Breast epithelium (tissue), 3 donors: ENCODE measurements around the gene GNL3.

Experiments used
- POLR2A ChIP-seq: fragments of 450-650 bp; IDR thresholded peaks from one replicate; pipeline ENCODE4 v1.6.1; 2016; ENCODE audit warnings: antibody characterized with exemption, mild to moderate bottlenecking, moderate library complexity
- TF ChIP-seq, protein P1 (sequence below), 3 donors: fragments of 450-650 bp; IDR thresholded peaks; one replicate each; pipeline ENCODE4 v1.5.1; 2016 to 2017; ENCODE audit warnings: antibody characterized with exemption in 3 of 3, mild to moderate bottlenecking in 3 of 3, moderate library complexity in 3 of 3

- TF ChIP-seq, protein P1, sequence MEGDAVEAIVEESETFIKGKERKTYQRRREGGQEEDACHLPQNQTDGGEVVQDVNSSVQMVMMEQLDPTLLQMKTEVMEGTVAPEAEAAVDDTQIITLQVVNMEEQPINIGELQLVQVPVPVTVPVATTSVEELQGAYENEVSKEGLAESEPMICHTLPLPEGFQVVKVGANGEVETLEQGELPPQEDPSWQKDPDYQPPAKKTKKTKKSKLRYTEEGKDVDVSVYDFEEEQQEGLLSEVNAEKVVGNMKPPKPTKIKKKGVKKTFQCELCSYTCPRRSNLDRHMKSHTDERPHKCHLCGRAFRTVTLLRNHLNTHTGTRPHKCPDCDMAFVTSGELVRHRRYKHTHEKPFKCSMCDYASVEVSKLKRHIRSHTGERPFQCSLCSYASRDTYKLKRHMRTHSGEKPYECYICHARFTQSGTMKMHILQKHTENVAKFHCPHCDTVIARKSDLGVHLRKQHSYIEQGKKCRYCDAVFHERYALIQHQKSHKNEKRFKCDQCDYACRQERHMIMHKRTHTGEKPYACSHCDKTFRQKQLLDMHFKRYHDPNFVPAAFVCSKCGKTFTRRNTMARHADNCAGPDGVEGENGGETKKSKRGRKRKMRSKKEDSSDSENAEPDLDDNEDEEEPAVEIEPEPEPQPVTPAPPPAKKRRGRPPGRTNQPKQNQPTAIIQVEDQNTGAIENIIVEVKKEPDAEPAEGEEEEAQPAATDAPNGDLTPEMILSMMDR (IDR thresholded peaks at IDR 0.05), result no peak
- TF ChIP-seq POLR2A, result no peak
Measured at GRCh38 chr3:52703341-52703740, 17.5 kb downstream of the GNL3 start.
